SK-N-SH treated with all-trans-retinoic acid at 6 μM for 48 hours (cell line): Measurements from ENCODE around the gene NDUFS3.

Experiments
- ATAC-seq: fragments of 200-7000 bp; cut with Tn5 transposase; 3 replicates; pipeline ENCODE4 v1.9.1; 2020; ENCODE audit warnings: mild to moderate bottlenecking, moderate library complexity
- CREB5 ChIP-seq: fragments of 250-450 bp; sonication (Bioruptor Pico); IDR thresholded peaks from 2 replicates; pipeline ENCODE4 v1.5.1; 2020; ENCODE audit warnings: low read depth, mild to moderate bottlenecking, moderate library complexity
- CSDC2 ChIP-seq: fragments of 250-450 bp; sonication (Bioruptor Pico); IDR thresholded peaks from 2 replicates; pipeline ENCODE4 v1.5.0; 2020; ENCODE audit warnings: mild to moderate bottlenecking, moderate library complexity
- CSRNP3 ChIP-seq: fragments of 250-450 bp; sonication (Bioruptor Pico); IDR thresholded peaks from 2 replicates; pipeline ENCODE4 v1.5.1; 2021; ENCODE audit warnings: mild to moderate bottlenecking, moderate library complexity
- ESRRG ChIP-seq: fragments of 250-450 bp; sonication (Bioruptor Pico); IDR thresholded peaks from 2 replicates; pipeline ENCODE4 v1.6.1; 2021; ENCODE audit warnings: mild to moderate bottlenecking
- GLIS3 ChIP-seq: fragments of 250-450 bp; sonication (Bioruptor Pico); IDR thresholded peaks from 2 replicates; pipeline ENCODE4 v1.5.0; 2020; ENCODE audit warnings: mild to moderate bottlenecking, moderate library complexity
- OSR1 ChIP-seq: fragments of 250-450 bp; sonication (Bioruptor Pico); IDR thresholded peaks from 2 replicates; pipeline ENCODE4 v1.8.0; 2022; ENCODE audit warnings: moderate library complexity, mild to moderate bottlenecking, inconsistent platforms
- PATZ1 ChIP-seq: fragments of 250-450 bp; sonication (Bioruptor Pico); IDR thresholded peaks from 2 replicates; pipeline ENCODE4 v1.8.0; 2020; ENCODE audit warnings: mild to moderate bottlenecking, moderate library complexity, borderline replicate concordance
- POU6F1 ChIP-seq: fragments of 250-450 bp; sonication (Bioruptor Pico); IDR thresholded peaks from 2 replicates; pipeline ENCODE4 v1.8.0; 2021; ENCODE audit warnings: low read depth, mild to moderate bottlenecking, moderate library complexity, borderline replicate concordance
- PPARA ChIP-seq: fragments of 250-450 bp; sonication (Bioruptor Pico); IDR thresholded peaks from 2 replicates; pipeline ENCODE4 v1.5.0; 2020; ENCODE audit warnings: mild to moderate bottlenecking, borderline replicate concordance
- SNAI2 ChIP-seq: fragments of 250-450 bp; sonication (Bioruptor Pico); IDR thresholded peaks from 2 replicates; pipeline ENCODE4 v1.5.0; 2020; ENCODE audit warnings: mild to moderate bottlenecking, moderate library complexity
- TCF4 ChIP-seq: fragments of 250-450 bp; sonication (Bioruptor Pico); IDR thresholded peaks from 2 replicates; pipeline ENCODE4 v1.8.0; 2021; ENCODE audit warnings: mild to moderate bottlenecking, moderate library complexity, borderline replicate concordance
- TOX ChIP-seq: fragments of 250-450 bp; sonication (Bioruptor Pico); IDR thresholded peaks from 2 replicates; pipeline ENCODE4 v1.8.0; 2021; ENCODE audit warnings: mild to moderate bottlenecking, moderate library complexity, borderline replicate concordance
- ZFP30 ChIP-seq: fragments of 450-650 bp; formaldehyde crosslinking; IDR thresholded peaks from 2 replicates; pipeline ENCODE4 v1.5.0; 2022; ENCODE audit warnings: mild to moderate bottlenecking, moderate library complexity
- ZNF565 ChIP-seq: fragments of 450-650 bp; formaldehyde crosslinking; conservative IDR thresholded peaks from 2 replicates; pipeline ENCODE4 v1.5.0; 2020; ENCODE audit warnings: low read depth, mild to moderate bottlenecking, moderate library complexity
- ZNF70 ChIP-seq: fragments of 450-650 bp; formaldehyde crosslinking; IDR thresholded peaks from 2 replicates; pipeline ENCODE4 v1.5.0; 2020; ENCODE audit warnings: mild to moderate bottlenecking, moderate library complexity
- ZNF8 ChIP-seq: fragments of 450-650 bp; formaldehyde crosslinking; IDR thresholded peaks from 2 replicates; pipeline ENCODE4 v1.5.0; 2020; ENCODE audit warnings: mild to moderate bottlenecking, moderate library complexity

NDUFS3 gene

GRCh38 chr11:47603295-47603694, 24.4 kb downstream of the NDUFS3 start:
- ATAC-seq, result no peak

GRCh38 chr11:47605921-47606320, 27.0 kb downstream of the NDUFS3 start:
- no peak for ATAC-seq
- TF ChIP-seq OSR1, result no peak
- TF ChIP-seq CSDC2 (CRISPR knock-in tag), result no peak
- TF ChIP-seq ZNF70, result no peak
- TF ChIP-seq CREB5 (CRISPR knock-in tag), result no peak
- no peak for TF ChIP-seq ZFP30 (CRISPR knock-in tag)
- no peak for TF ChIP-seq TOX
- no peak for TF ChIP-seq CSRNP3 (CRISPR knock-in tag)
- no peak for TF ChIP-seq POU6F1
- TF ChIP-seq PATZ1 (CRISPR knock-in tag), result no peak
- no peak for TF ChIP-seq GLIS3
- no peak for TF ChIP-seq PPARA (CRISPR knock-in tag)
- no peak for TF ChIP-seq ZNF8

More at GRCh38 chr11:47603295-47603694, 24.4 kb downstream of the NDUFS3 start:
- TF ChIP-seq ESRRG (CRISPR knock-in tag) (no peak), POU6F1 (no peak), ZNF565 (CRISPR knock-in tag) (no peak), CREB5 (CRISPR knock-in tag) (no peak), TOX (no peak), SNAI2 (no peak), ZFP30 (CRISPR knock-in tag) (no peak), TCF4 (CRISPR knock-in tag) (no peak)

GRCh38 chr11:47606731-47607130, 27.9 kb downstream of the NDUFS3 start:
- peak; percentile 62 for ATAC-seq
- TF ChIP-seq PATZ1 (CRISPR knock-in tag) (no peak), OSR1 (no peak), ZNF70 (no peak), CSDC2 (CRISPR knock-in tag) (no peak), CREB5 (CRISPR knock-in tag) (no peak)
